Measurements from ENCODE around the gene ERC2.

ERC2 gene

DNA sequence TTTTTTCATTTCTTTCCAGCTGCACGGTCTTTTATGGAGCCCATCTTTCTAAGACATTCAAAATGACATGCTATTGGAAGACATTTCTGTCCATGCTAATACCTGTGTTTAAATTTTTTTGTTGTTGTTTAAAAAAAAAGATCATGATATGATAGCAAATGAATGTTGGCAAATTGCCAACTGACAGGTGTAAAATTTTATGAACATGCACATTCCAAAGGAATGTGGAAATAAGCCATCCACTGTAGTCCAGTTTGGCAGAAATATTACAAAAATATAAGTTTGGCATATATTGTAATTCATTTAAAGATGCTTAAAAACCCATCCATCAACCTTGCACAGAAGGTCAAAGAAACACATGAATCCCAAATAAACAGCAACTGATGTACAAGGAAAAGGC is 905.6 kb downstream of the ERC2 start:
- no peak for DNase-seq

DNA sequence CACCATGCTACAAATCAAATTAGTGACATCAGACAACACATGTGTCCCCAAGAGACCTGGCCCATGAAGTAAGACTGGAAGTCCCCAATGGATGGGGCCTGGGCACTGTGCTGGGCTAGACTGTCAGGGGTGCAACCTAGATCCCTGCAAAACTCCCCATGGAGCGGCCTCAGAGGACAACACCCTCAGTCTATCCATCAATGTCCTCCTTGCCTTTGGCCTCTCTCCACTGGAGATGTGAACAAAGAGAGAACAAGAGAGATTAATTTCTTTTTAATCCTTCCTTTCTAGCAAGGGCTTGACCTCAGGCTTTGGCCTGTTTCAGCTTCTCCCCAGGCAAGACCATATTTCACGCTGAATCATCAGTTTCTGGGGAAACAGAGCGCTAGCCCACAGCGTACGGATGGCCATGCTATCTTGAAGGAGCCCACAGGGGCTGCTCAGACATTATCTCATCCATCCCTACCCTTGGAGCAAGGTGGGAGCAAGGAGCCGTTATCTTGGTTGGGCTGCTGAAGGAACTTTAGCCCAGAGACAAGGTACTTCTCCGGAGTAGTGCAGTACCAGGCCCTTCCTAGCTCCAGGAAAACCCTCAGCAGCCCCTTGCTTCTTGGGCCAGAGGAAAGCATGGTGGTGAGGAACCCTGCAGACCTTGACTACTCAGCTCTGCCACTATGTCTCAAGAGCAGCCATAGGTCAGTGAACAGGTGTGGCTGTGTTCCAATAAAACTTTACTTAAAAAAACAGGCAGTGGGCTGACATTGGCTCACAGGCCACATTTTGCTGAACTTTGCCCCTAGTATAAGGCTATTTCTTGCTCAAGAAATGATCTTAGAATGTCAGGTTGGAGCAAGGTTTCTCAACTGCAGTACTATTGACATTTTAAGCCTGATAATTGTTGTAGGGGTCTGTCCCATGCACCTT is 908.5 kb downstream of the ERC2 start:
- no peak for DNase-seq

DNA sequence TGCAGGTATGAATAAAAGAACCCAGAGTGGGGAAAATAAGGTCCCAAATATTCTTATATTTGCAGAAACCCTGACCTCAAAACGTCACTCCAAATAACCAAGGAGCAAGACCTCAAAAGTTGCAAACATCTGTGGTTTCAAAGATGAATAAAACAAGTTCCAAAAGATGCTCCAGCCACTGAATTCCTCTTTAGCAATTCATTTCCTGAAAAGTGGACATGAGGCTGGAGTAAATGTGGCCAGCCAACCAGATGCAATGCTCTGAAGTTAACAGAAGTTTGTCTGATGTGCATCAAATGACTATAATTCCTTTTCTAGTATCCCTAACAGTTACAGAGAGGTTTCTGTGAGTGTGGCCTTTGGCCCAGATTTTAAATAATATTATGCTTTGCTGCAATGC is 910.0 kb downstream of the ERC2 start:
- no peak for DNase-seq

DNA sequence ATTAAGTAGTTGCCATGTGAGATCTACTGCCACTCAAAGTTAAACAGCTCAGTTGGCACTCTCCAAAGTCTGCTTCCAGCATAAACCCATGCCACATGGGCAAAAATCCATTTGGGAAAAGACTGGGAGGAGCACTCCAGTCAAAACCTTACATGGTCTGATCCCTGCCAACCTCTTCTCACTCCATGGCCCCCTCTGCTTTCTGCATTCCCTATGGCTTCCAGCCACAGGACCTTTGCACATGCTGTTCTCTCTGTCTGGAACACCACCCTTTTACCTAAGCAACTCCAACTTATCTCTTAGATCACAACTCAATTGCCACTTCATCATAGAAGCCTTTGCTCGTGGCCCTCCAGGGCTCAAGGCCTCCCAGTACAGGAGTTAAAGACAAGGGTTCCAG is 910.7 kb downstream of the ERC2 start:
- no peak for DNase-seq

DNA sequence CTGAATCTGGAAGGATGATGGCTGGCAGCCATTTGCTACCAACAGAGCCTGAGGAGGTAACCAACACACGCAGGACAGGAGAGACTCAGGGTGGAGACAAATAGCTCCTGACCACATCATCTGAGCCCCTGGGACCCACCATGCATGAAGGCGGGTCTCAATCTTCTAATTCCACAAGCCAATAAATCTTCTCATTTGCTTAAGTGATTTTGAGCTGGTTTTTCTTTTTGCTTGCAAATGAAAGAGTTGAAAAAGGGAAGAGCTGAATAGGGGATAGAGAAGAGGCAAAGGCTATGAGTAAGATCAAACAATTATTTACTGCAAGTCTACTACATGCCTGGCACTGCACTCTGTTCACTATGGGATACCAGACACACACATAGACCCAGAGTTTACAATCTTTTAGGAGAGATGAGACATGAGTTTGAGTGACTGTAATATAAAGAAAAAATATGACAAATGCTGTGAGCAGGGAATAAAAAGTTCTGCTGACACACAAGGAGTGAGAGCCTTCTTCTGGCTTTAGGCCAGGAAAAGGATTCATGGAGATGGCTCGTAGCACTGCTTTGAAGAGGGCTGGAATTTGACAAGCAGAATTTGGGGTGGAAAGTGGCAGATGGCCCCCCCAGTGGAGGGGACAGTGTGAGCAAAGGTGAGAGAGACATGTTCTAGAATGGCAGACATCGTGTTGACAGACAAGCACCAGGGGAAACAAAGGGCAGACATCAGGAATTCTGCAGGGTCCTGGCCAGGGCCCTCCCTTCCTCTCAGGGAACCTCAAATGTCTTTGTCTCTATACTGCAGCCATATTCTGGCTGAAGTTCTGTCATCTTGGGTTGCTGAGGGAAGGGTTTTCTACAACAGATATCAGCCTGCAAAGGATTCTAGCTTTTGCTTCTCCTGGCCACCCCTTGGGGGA is 911.4 kb downstream of the ERC2 start:
- DNase-seq = no peak

DNA sequence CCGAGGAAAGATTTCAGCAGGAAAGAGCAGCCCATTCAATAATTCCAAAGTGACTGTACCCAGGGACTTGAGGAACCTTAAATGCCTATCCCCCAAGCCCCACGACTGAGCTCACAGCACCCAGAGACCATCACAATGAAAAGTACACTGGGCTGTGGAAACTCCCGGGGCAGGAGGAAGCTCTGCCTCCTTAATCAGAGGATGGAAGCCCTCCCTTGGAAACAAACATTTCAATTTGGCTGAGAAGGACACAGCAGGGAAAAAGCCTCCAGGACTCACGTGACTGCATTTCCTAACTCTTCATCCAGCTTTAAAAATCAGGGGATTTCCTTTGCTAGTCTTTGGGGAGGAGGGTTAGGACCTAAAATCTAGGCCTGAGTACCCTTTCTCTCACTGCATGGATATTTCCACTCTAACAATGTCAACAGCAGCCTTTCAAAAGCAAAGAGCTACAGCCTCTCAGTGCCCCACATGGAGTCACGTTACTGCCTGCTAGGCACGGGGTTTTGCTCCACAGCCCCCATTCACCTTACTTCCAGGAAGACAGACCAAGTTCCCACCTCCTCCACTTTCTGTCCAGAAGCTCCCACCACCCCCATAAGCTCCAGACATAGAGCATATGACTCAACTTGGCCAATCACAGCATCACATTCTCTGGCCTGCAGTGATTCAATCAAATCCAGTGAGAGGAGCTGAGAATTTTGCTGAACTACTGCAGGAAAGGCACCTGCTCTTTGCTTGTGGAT is 912.2 kb downstream of the ERC2 start:
- no peak for DNase-seq

DNA sequence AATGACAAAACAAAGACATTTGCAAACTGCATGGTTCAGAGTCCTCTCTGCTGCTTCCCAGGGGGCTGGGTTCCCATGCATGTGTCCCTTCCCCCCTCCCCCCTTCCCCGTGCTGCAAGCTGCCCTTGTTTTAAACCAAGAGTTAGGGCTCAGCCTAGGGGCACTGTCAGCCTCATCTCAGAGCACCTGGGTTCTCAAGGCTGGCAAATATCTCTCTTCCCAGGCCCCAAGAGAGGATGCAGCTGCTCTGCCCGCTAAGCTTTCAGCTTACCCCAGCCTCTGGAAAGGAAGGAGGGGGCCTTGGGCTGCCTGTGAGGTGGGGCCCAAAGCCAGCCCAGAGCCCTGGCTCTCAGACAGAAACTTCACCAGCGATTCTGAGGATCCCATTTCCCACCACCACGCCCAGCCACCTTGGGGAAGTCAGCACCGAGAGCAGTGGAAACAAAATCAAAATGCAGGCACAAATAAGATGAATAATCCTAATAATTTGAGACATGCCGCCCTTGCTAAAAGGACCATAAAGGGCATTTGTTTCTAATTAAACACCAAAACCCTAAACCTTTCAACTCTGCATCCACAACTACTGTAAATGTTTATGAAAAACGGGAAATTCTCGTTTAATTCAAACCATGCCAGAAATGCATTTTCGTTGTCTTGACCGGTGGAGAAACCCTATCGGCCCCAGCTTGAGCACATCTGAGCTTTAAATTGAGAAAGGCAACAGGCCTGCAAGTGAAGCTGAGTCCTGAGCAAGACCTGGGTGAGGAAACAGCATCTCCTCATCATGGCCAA is 913.4 kb downstream of the ERC2 start:
- DNase-seq = no peak

DNA sequence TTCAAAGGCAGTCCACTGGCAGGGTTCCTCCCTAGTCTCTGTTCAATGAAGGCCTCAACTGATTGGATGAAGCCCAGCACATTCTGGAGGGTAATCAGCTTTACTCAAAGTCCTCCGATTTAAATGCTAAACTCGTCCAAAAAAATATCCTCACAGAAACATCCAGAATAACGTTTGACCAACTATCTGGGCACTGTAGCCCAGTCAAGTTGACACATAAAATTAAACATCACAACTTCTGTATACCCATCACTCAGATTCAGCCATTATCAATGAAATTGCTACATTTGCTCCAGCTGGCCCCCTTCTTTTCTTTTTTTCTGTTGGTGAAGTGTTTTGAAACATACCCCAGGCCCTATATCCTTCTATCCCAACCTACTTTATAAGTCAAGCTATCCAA is 916.6 kb downstream of the ERC2 start:
- DNase-seq = no peak

DNA sequence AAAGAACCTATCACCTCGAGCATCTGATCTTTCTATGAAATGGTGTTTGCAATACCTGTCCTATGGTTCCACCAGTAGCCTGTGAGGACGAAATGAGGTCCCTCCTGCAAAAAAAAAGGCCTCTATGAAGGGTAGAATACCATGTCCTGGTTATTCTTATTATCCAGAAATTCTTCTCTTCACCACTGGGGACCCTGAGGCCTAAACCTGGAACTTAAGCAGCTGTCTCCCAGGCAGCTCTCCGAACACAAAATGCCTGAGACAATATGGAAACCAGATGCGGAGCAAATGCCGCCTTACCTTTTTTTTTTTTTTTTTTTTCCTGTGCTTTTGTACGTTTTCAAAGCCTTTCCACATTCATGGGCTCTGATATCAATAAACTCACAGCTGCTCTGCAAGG is 919.1 kb downstream of the ERC2 start:
- DNase-seq = no peak

DNA sequence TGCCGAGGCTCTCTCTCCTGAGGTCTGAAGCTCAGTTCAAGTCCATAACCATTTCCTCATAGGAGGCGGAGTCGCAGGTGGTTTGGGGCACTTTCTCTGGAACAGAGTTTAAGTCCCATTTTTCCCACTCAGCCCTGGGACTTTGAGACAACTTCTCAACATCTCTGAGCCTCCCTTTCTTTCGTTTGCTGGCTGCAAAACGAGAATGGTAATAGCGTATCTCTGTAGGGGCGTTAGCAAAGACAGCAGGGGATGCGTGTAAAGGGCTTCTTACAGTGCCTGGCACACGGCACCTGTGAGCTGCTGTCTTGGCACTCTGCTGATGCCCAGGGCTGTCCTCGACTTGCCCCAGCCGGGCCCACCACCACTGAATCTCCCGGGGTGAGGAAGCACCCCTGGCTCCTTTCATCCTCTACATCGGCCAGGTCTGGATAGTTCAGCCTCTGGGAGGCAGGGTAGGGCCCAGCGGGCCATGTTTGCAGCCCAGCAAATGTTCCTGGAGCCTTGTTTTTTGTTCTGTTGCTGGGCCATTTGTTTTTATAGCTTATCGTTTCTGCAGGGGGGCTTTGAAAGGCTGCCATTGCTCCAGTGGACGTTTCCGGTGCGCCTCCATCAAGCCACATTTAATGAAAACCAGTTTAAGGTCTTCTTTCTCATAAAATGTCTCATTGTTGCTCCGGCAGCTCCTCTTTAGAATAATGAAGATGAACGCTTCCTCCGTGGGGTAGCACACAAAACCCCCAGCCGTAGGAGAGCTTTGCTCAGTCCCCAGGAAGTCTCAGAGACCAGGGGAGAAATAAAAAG is 921.2 kb downstream of the ERC2 start:
- DNase-seq = no peak

DNA sequence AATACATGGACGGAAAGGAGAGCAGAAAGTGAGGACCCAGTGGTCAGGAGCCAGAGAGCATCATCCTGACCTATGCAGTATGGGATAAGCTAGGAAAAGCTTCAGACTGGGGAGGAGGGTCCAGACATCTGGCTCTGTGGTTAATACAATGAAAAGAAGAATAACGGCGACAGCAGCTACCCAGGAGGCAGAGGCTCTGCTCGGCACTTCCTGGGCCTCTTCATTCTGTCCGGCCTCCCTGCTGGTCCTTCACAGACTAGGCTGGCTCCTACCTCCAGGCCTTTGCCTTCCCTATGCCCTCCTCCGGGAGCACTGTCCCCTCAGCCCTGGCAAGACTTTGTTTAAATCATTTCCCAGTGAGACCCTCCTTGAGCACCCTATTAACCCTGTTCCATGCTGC is 922.3 kb downstream of the ERC2 start:
- DNase-seq = no peak

DNA sequence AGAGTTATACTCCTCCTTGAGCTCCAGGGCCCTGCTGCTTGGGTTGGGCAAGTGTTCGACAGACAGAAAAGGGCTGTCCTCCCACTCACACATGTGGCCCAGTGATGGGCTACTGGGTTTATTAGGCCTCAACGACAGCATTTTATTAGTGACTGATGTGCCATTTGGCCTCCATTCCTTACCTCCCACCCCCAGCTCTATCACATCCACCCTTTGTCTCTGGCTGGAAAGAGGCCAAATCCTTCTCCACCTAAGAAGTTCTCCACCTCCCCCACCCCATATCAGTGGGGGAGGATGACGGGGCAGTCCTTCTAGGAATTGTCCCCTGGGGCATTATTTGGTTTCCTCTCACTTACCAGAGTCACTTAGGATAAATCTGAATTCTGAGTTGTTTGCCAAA is 924.0 kb downstream of the ERC2 start:
- no peak for DNase-seq

DNA sequence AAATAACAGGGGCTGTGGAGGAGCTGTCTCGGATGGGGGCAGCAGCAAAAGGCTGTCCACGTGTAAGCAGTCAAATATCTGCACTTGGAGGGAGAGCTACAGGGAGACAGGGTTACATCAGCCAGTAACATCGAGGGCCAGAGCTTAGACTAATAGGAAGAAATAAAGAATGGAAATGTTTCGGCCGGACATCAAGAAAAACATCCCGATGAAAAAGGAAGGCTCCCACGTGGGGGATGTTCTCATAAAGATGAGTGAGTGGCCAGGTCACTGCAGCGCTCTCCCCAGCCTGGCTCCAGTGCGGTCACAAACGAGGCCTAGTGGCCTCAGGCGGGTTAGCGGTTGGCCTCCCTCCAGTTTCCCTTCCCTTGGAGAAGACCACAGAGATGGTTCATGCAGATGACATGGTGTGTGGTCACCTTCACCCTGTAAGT is 925.1 kb downstream of the ERC2 start:
- no peak for DNase-seq

DNA sequence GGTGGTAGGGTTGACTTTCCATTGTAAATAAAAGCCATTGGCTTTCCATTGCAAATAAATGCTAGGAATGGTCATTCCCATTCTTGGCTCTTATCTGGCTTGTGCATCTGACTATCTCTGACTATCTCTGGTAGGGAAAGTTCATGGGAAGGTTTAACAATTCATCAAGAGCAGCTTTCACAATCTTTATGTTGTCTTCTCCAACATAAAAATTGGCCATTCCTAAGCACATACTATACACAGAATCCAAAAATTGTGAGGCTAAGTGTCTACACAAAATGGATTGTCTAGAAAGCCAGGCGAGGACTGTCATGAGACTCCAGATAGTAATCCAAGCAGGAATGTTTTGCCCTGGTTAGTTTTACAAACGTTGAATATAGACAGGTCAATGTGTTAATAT is 926.8 kb downstream of the ERC2 start:
- no peak for DNase-seq

DNA sequence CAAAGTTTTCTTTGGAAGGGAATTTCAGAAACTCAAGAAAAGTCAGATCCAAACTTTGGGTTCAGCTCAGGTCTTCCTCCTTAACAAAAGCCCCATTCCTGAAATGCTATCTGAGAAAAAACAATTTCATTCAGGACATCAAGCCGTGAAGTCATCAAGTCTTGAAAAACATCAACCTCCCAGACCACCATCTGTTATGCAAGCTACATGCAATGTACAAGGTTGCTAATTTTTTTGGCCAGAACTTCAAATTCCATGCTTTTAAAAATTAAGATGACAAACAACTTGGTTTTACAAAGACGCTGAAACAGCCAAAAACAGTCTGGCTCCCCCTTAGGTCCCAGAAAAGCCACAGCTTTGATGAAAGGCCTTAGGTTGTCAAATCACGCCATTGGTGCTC is 927.3 kb downstream of the ERC2 start:
- DNase-seq = no peak

DNA sequence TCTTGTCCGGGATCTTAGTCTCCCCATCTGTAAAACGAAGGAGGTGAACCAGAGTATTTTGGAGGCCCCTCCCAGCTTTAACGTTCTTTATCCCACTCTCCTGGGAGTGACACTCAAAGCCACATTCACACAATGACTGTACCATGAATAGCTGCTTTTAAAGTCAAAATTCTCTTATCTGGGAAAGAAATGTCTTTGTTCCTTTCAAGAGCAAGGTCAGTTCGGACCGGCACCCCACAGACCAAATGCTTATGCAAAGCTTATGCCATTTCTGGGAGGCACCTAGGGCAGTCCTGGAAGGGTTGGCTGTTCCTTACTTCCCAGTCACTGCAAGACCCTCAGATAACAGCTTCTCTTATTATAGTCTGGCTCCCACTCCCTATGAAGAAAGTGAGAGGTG is 927.7 kb downstream of the ERC2 start:
- DNase-seq = no peak

DNA sequence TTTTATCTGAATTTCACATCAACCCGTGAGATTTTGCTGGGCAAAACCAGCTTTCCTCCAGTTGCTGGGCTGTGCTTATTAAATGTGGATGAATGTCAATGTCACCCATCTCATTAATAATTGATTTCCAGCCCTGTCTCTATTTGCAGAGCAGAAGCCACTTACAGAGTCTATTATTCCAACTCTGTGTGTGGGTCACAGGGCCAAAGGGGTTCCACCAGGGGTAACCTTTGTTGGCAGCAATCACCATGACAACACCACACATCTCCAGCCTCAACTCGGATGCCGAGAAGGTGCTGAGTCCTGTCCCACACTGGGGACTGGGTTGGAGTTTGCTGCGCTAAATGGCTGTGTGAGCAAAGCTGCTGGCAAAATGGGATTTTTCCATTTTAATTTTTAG is 930.1 kb downstream of the ERC2 start:
- no peak for DNase-seq

DNA sequence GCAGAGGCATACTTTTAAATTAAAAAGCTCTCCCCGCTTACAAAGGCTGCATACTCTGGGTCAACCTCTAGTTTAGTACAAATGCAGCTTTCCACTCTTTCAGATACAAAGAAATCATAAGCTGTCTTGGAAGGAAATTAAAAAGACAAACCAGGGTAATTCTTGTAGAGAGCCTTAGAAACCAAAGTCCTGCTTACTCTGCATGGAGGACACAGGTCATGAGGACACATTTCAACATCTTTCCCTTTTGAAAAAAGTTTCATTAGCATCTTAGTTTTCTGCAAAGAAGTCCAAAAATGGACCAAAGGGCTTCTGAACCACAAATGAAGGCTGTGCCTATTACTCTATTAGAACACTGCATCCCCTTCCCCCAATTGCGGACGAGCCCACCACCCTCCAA is 930.7 kb downstream of the ERC2 start:
- no peak for DNase-seq

DNA sequence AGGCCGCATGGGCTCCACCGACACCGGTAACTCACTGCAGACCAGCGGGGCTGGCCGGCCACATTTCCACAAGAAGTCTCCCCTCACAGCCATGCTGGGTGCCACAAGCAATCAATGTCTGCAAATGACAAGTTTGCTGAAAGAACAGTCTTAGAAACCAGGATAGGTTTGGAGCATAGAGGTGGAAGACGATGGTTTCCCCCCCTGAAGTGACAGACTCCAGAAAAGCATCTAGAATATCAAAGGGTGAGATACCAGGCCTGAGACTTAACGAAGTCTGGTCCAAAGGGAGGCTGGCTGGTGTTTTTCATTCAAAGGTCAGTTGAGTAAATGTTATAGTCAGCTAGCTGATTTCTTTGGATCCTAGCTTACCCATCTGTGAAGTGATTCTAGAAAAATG is 931.1 kb downstream of the ERC2 start:
- DNase-seq = no peak

DNA sequence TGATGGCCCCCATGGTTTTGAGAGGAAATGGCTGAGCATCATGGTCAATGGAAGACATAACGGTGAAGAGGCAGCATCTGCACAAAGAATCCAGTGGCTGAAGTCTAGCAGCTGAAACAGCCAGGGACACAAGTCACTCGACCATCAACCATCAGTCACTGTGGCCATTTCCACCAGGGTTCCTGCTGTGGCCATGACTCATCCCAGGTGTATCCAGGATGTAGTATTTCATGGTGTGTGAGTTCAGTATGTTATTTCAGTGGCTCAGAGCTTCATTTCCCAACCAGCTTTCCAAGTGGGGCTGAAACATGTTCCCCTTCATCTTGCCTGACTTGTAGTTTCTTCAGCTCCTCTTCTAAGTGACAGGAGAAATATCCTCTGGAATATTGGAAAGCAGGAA is 933.4 kb downstream of the ERC2 start:
- no peak for DNase-seq

DNA sequence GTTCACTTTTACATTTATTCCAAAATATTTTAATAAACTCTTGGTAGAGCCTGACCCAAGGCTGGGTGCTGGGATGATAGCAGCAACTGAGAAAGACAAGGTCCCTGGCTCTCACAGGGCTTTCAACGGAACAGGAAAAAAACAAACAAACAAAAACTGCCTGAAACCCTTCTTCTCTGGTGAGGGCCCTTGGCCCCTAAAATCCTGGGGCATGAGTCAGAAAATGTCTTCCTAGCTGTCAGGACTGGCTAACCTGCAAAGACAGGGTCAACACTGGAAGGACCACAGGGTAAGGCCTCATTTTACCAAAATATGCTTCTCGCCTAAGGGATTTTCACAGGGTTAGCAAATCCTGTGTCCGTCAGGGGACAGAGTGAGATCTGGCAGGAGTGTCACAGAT is 935.5 kb downstream of the ERC2 start:
- no peak for DNase-seq

DNA sequence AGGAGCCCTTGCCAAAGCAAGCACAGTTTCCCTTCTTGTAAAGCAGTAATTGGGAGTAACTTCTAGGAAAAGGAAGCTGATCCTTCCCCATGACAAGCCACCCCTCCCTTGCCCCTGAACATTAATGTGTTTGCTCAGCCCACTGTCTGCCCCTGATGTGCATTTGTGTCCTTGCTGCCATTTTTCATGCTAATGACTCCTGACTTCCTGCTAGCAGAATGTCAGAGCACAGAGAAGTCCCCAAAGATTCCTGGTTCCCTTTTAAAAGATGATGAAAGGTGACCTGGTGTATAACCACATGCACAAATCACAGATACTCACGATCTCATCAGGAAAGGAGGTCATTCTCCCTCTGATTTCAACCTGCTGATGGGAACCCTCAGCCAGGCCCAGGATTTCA is 936.9 kb downstream of the ERC2 start:
- no peak for DNase-seq
